HG02610 (cell line): ENCODE results near the gene LIN7B.

Experiments used
- ATAC-seq: cut with Tn5 transposase; IDR thresholded peaks from one replicate; pipeline ENCODE4 v1.9.1; 2021; ENCODE audit warnings: mild to moderate bottlenecking, moderate library complexity; ENCODE audit not compliant: unreplicated experiment

LIN7B gene

GRCh38 chr19:49160450-49161189 is 46.5 kb downstream of the LIN7B start:
- no peak for ATAC-seq

GRCh38 chr19:49161987-49162386 is 47.8 kb downstream of the LIN7B start:
- no peak for ATAC-seq

GRCh38 chr19:49165111-49165750 is 51.1 kb downstream of the LIN7B start:
- no peak for ATAC-seq

- ATAC-seq, result no peak
Measured at GRCh38 chr19:49165865-49166301, 51.7 kb downstream of the LIN7B start.

- ATAC-seq, result no peak
Measured at GRCh38 chr19:49167857-49168409, 53.8 kb downstream of the LIN7B start.
